WTC11 (cell line): ENCODE data around the gene SND1. TPM values are rescaled to one million over a fixed set of nuclear protein-coding genes. Genes with fewer than 3 reads are reported as not detected.

Experiments used
- ATAC-seq: fragments of 200-7000 bp; cut with Tn5 transposase; 2 replicates; pipeline ENCODE4 v1.10.0; 2021; ENCODE audit warnings: mild to moderate bottlenecking, moderate library complexity
- CTCF ChIA-PET: fragments of 300-600 bp; sonication (Branson Sonifier 250); formaldehyde crosslinking; loops from one replicate; lab custom pipeline; 2021; ENCODE audit warnings: antibody characterized with exemption; lab: Charles Lee
- POLR2A ChIA-PET: fragments of 350-600 bp; sonication (Branson Sonifier 250); formaldehyde crosslinking; loops from one replicate; lab custom pipeline; 2021; ENCODE audit warnings: antibody characterized with exemption; lab: Charles Lee
- DNase-seq: peaks from one replicate; pipeline ENCODE4 v3.0.0; 2021; ENCODE audit warnings: low spot score
- H3K27ac Mint-ChIP-seq: 2 replicates; pipeline ENCODE4 v1.8.0; 2021; ENCODE audit warnings: mixed read lengths
- H3K27me3 Mint-ChIP-seq: 2 replicates; pipeline ENCODE4 v1.8.0; 2021; ENCODE audit warnings: low read depth, mild to moderate bottlenecking, moderate library complexity, mixed read lengths
- H3K36me3 Mint-ChIP-seq: 2 replicates; pipeline ENCODE4 v1.8.0; 2021; ENCODE audit warnings: mixed read lengths
- H3K4me1 Mint-ChIP-seq: 2 replicates; pipeline ENCODE4 v1.8.0; 2022; ENCODE audit warnings: mixed read lengths
- H3K4me3 Mint-ChIP-seq: 2 replicates; pipeline ENCODE4 v1.8.0; 2021; ENCODE audit warnings: mild to moderate bottlenecking, moderate library complexity, mixed read lengths
- H3K9me3 Mint-ChIP-seq: 2 replicates; pipeline ENCODE4 v1.8.0; 2021; ENCODE audit warnings: mixed read lengths
- ATF1 ChIP-seq: sonication (generic); formaldehyde crosslinking; IDR thresholded peaks from 2 replicates; pipeline ENCODE4 v1.8.1; 2023; ENCODE audit warnings: mild to moderate bottlenecking, moderate library complexity, missing genetic modification reagents
- CREM ChIP-seq: sonication (generic); formaldehyde crosslinking; IDR thresholded peaks from 2 replicates; pipeline ENCODE4 v1.8.1; 2022; ENCODE audit warnings: mild to moderate bottlenecking, missing genetic modification reagents, moderate library complexity
- GABPB1 ChIP-seq: sonication (generic); formaldehyde crosslinking; IDR thresholded peaks from 2 replicates; pipeline ENCODE4 v1.8.1; 2023; ENCODE audit warnings: mild to moderate bottlenecking, missing genetic modification reagents
- HMGXB4 ChIP-seq: sonication (generic); formaldehyde crosslinking; IDR thresholded peaks from 2 replicates; pipeline ENCODE4 v1.8.1; 2023; ENCODE audit warnings: mild to moderate bottlenecking, moderate library complexity, missing genetic modification reagents
- IRF1 ChIP-seq: sonication (generic); formaldehyde crosslinking; IDR thresholded peaks from 2 replicates; pipeline ENCODE4 v1.8.0; 2023; ENCODE audit warnings: missing genetic modification reagents
- IRF2 ChIP-seq: sonication (generic); formaldehyde crosslinking; IDR thresholded peaks from 2 replicates; pipeline ENCODE4 v1.8.0; 2022; ENCODE audit warnings: low read depth, missing genetic modification reagents, borderline replicate concordance
- MLX ChIP-seq: sonication (generic); formaldehyde crosslinking; IDR thresholded peaks from 2 replicates; pipeline ENCODE4 v1.8.1; 2023; ENCODE audit warnings: mild to moderate bottlenecking, missing genetic modification reagents, moderate library complexity
- NFATC4 ChIP-seq: fragments of 250-450 bp; sonication (Bioruptor Pico); IDR thresholded peaks from 2 replicates; pipeline ENCODE4 v1.9.0; 2021; ENCODE audit warnings: mild to moderate bottlenecking
- NFYB ChIP-seq: sonication (generic); formaldehyde crosslinking; conservative IDR thresholded peaks from 2 replicates; pipeline ENCODE4 v1.8.0; 2022; ENCODE audit warnings: low read depth, missing genetic modification reagents
- NR1H2 ChIP-seq: sonication (generic); formaldehyde crosslinking; IDR thresholded peaks from 2 replicates; pipeline ENCODE4 v1.9.0; 2021; ENCODE audit warnings: mild to moderate bottlenecking, moderate library complexity, missing genetic modification reagents
- PRDM15 ChIP-seq: sonication (generic); formaldehyde crosslinking; IDR thresholded peaks from 2 replicates; pipeline ENCODE4 v1.8.0; 2022; ENCODE audit warnings: missing genetic modification reagents
- PREB ChIP-seq: sonication (generic); formaldehyde crosslinking; IDR thresholded peaks from 2 replicates; pipeline ENCODE4 v1.8.1; 2022; ENCODE audit warnings: mild to moderate bottlenecking, missing genetic modification reagents, moderate library complexity, borderline replicate concordance
- SP1 ChIP-seq: sonication (generic); formaldehyde crosslinking; conservative IDR thresholded peaks from 2 replicates; pipeline ENCODE4 v1.8.1; 2022; ENCODE audit warnings: missing genetic modification reagents
- TCF7 ChIP-seq: sonication (generic); formaldehyde crosslinking; IDR thresholded peaks from 2 replicates; pipeline ENCODE4 v1.8.0; 2022; ENCODE audit warnings: mild to moderate bottlenecking, low read depth, missing genetic modification reagents, moderate library complexity
- USF2 ChIP-seq: sonication (generic); formaldehyde crosslinking; IDR thresholded peaks from 2 replicates; pipeline ENCODE4 v1.8.1; 2023; ENCODE audit warnings: mild to moderate bottlenecking, missing genetic modification reagents, moderate library complexity
- ZMAT4 ChIP-seq: fragments of 250-450 bp; sonication (Bioruptor Pico); IDR thresholded peaks from 2 replicates; pipeline ENCODE4 v1.9.0; 2021; ENCODE audit warnings: mild to moderate bottlenecking
- ZNF121 ChIP-seq: sonication (generic); formaldehyde crosslinking; IDR thresholded peaks from 2 replicates; pipeline ENCODE4 v1.8.0; 2023; ENCODE audit warnings: missing genetic modification reagents
- ZNF317 ChIP-seq: sonication (generic); formaldehyde crosslinking; IDR thresholded peaks from 2 replicates; pipeline ENCODE4 v1.8.1; 2023; ENCODE audit warnings: low read depth, mild to moderate bottlenecking, moderate library complexity, missing genetic modification reagents, borderline replicate concordance
- ZNF396 ChIP-seq: fragments of 250-450 bp; sonication (Bioruptor Pico); IDR thresholded peaks from 2 replicates; pipeline ENCODE4 v1.8.0; 2021; ENCODE audit warnings: mild to moderate bottlenecking, moderate library complexity, borderline replicate concordance
- ZNF532 ChIP-seq: fragments of 250-450 bp; sonication (Bioruptor Pico); IDR thresholded peaks from 2 replicates; pipeline ENCODE4 v1.9.0; 2021; ENCODE audit warnings: mild to moderate bottlenecking, borderline replicate concordance
- ZNF671 ChIP-seq: fragments of 250-450 bp; sonication (Bioruptor Pico); IDR thresholded peaks from 2 replicates; pipeline ENCODE4 v1.8.0; 2021; ENCODE audit warnings: mild to moderate bottlenecking
- total RNA-seq: library from RNA; stranded (reverse); gene quantifications from 3 replicates; pipeline ENCODE4 v1.2.3, GENCODE V29; 2021

The SND1 gene
- total RNA-seq, 1 experiment from 2014 or later: 261 TPM

GRCh38 chr7:127916735-127917134 is 264.7 kb downstream of the SND1 start:
- H3K27me3 Mint-ChIP-seq: no peaks in the 10 kb centered on the region
- ChIA-PET CTCF (interaction anchor here (1.2 kb wide), 1 partner anchor 178 kb away, joined by 3 read pairs; no protein-coding TSS in a partner anchor), POLR2A (no interaction called here)
- H3K4me1 Mint-ChIP-seq: no peaks in the 10 kb centered on the region
- no peaks in the 10 kb centered on the region for H3K9me3 Mint-ChIP-seq
- DNase-seq: no peak
- no peak overlapping the region for H3K27ac Mint-ChIP-seq
- TF ChIP-seq TCF7 (CRISPR knock-in tag) (no peak), NR1H2 (CRISPR knock-in tag) (no peak), CREM (CRISPR knock-in tag) (no peak), ZNF532 (CRISPR knock-in tag) (no peak), NFYB (no peak), IRF2 (CRISPR knock-in tag) (no peak), SP1 (CRISPR knock-in tag) (no peak), PRDM15 (CRISPR knock-in tag) (no peak), GABPB1 (CRISPR knock-in tag) (no peak), USF2 (CRISPR knock-in tag) (no peak), ZNF317 (no peak)
- no peak for ATAC-seq
- H3K36me3 Mint-ChIP-seq: no peaks in the 10 kb centered on the region
- no peak overlapping the region for H3K4me3 Mint-ChIP-seq

- Mint-ChIP-seq H3K36me3 (no peaks in the 10 kb centered on the region), H3K4me1 (no peaks in the 10 kb centered on the region), H3K27ac (no peak overlapping the region), H3K9me3 (no peaks in the 10 kb centered on the region), H3K27me3 (no peaks in the 10 kb centered on the region), H3K4me3 (no peak overlapping the region)
- ATAC-seq: no peak
- DNase-seq: no peak
- CTCF ChIA-PET: interaction anchor here (1.0 kb wide), 1 partner anchor 12 kb away, joined by 3 read pairs; no protein-coding TSS in a partner anchor
- POLR2A ChIA-PET: no interaction called here
- no peak for TF ChIP-seq MLX
- no peak for TF ChIP-seq NFATC4 (CRISPR knock-in tag)
- no peak for TF ChIP-seq ATF1 (CRISPR knock-in tag)
- TF ChIP-seq ZNF121 (CRISPR knock-in tag): no peak
- no peak for TF ChIP-seq ZNF671
- no peak for TF ChIP-seq IRF1 (CRISPR knock-in tag)
- no peak for TF ChIP-seq HMGXB4 (CRISPR knock-in tag)
- no peak for TF ChIP-seq ZMAT4 (CRISPR knock-in tag)
- no peak for TF ChIP-seq ZNF396 (CRISPR knock-in tag)
- no peak for TF ChIP-seq PREB
These were observed 266.1 kb downstream of the SND1 start for GRCh38 chr7:127918130-127918529.
